ENCODE data around the gene SDK1.

GRCh38 chr7:3436746-3437145 lies 135.7 kb downstream of the SDK1 start:
- TF ChIP-seq CTCF (conservative IDR thresholded peaks at IDR 0.05), result no peak
- no peak for TF ChIP-seq ZFX (IDR thresholded peaks at IDR 0.05)
